Endothelial cell of umbilical vein (primary cell): ENCODE results near the gene NR2F6. TPM values are rescaled to one million over a fixed set of nuclear protein-coding genes. Genes with fewer than 3 reads are reported as not detected.

Source experiments
- BruUV-seq: library from RNA; stranded (reverse); fragments of 400-500 nt; replicated peaks from 2 replicates; lab custom pipeline; 2021; lab: Mats Ljungman, UMichigan
- CTCF ChIA-PET: fragments of 300-600, 350-600 bp; sonication (Branson Sonifier 250); formaldehyde crosslinking; loops from one replicate; lab custom pipeline; 2021; ENCODE audit warnings: antibody characterized with exemption, inconsistent platforms; lab: Charles Lee
- POLR2A ChIA-PET: fragments of 300-600, 350-600 bp; sonication (Branson Sonifier 250); formaldehyde crosslinking; loops from one replicate; lab custom pipeline; 2021; ENCODE audit warnings: antibody characterized with exemption, inconsistent platforms; lab: Charles Lee
- DNase-seq: peaks from one replicate; pipeline ENCODE4 v3.0.0-alpha.2; 2011; ENCODE audit warnings: low read depth, low spot score
- FAIRE-seq: peaks from 2 replicates; lab custom pipeline; 2011; peaks lifted over from hg19 to GRCh38; lab: Jason Lieb, UNC
- H2AFZ ChIP-seq: 2 replicates; pipeline ENCODE4 v1.6.0; 2012; ENCODE audit warnings: low read depth, low read length, control low read depth, inconsistent platforms
- H3K27ac ChIP-seq: 2 replicates; pipeline ENCODE4 v1.5.1; 2011; ENCODE audit warnings: low read depth, mild to moderate bottlenecking, control low read depth, low read length, moderate library complexity; ENCODE audit not compliant: insufficient read depth
- H3K27me3 ChIP-seq, 2 experiments: 2 replicates each; pipeline versions ENCODE4 v1.6.0 to v1.6.1; 2011; ENCODE audit warnings: low read length in 2 of 2, mixed read lengths in 1 of 2; ENCODE audit not compliant: control insufficient read depth in 2 of 2, insufficient read depth in 2 of 2
- H3K36me3 ChIP-seq, 2 experiments: 2 replicates in 1 of 2; 3 replicates in 1 of 2; pipeline ENCODE4 v1.5.1; 2011; ENCODE audit warnings: low read length in 2 of 2, mild to moderate bottlenecking in 1 of 2, moderate library complexity in 1 of 2; ENCODE audit not compliant: control insufficient read depth in 2 of 2, insufficient read depth in 2 of 2; ENCODE audit errors: extremely low read depth in 1 of 2
- H3K4me1 ChIP-seq: 3 replicates; pipeline ENCODE4 v1.5.1; 2011; ENCODE audit warnings: mild to moderate bottlenecking, low read length; ENCODE audit not compliant: control insufficient read depth, insufficient read depth; ENCODE audit errors: extremely low read depth
- H3K4me2 ChIP-seq: 2 replicates; pipeline ENCODE4 v1.6.1; 2011; ENCODE audit warnings: low read length, control low read depth, mixed read lengths; ENCODE audit not compliant: insufficient read depth
- H3K4me3 ChIP-seq, 3 experiments: fragments of 200-600 bp in 1 of 3; sonication (generic), shearing (Covaris generic) in 1 of 3; replicated peaks in 1 of 3; 2 replicates each; pipeline ENCODE4 v1.5.1; 2011 to 2016; ENCODE audit warnings: control low read depth in 3 of 3, low read length in 3 of 3, mild to moderate bottlenecking in 2 of 3, inconsistent platforms in 1 of 3, low read depth in 1 of 3, moderate library complexity in 1 of 3; ENCODE audit not compliant: insufficient read depth in 1 of 3
- H3K79me2 ChIP-seq: 2 replicates; pipeline ENCODE4 v1.6.0; 2012; ENCODE audit warnings: low read length, inconsistent platforms; ENCODE audit not compliant: control insufficient read depth, insufficient read depth
- H3K9ac ChIP-seq: replicated peaks from 2 replicates; pipeline ENCODE3; 2011; ENCODE audit warnings: low read length, control low read depth; ENCODE audit not compliant: insufficient read depth; ENCODE audit errors: extremely low read depth
- H3K9me1 ChIP-seq: replicated peaks from 3 replicates; pipeline ENCODE4 v1.6.0; 2011; ENCODE audit warnings: mild to moderate bottlenecking, low read length; ENCODE audit not compliant: control insufficient read depth, insufficient read depth; ENCODE audit errors: extremely low read depth
- H3K9me3 ChIP-seq: replicated peaks from 2 replicates; pipeline ENCODE4 v1.5.1; 2012; ENCODE audit warnings: low read length, inconsistent platforms; ENCODE audit not compliant: control insufficient read depth, insufficient read depth
- H4K20me1 ChIP-seq: replicated peaks from 2 replicates; pipeline ENCODE3; 2011; ENCODE audit warnings: mild to moderate bottlenecking, low read length; ENCODE audit not compliant: control insufficient read depth, insufficient read depth; ENCODE audit errors: extremely low read depth
- CTCF ChIP-seq, 2 donors: IDR thresholded peaks; 1 replicate in 1 of 2; 2 replicates in 1 of 2; pipeline ENCODE4 v1.5.1; 2011; ENCODE audit warnings: low read length in 2 of 2, mild to moderate bottlenecking in 2 of 2, moderate library complexity in 2 of 2, control low read depth in 1 of 2, inconsistent platforms in 1 of 2, low read depth in 1 of 2; ENCODE audit not compliant: insufficient read depth in 1 of 2; ENCODE audit errors: extremely low read depth in 1 of 2
- EZH2 ChIP-seq: IDR thresholded peaks from 2 replicates; pipeline ENCODE4 v1.6.1; 2012; ENCODE audit warnings: borderline replicate concordance, low read depth, mild to moderate bottlenecking, moderate library complexity, low read length, inconsistent platforms; ENCODE audit not compliant: severe bottlenecking
- FOS ChIP-seq: IDR thresholded peaks from 2 replicates; pipeline ENCODE4 v1.6.1; 2011; ENCODE audit warnings: mild to moderate bottlenecking, low read length, moderate library complexity, borderline replicate concordance; ENCODE audit not compliant: insufficient read depth
- GATA2 ChIP-seq: IDR thresholded peaks from 2 replicates; pipeline ENCODE4 v1.7.0; 2011; ENCODE audit warnings: low read depth, mild to moderate bottlenecking, moderate library complexity, mixed read lengths, low read length; ENCODE audit not compliant: insufficient read length, insufficient read depth
- JUN ChIP-seq: IDR thresholded peaks from 2 replicates; pipeline ENCODE4 v1.6.1; 2011; ENCODE audit warnings: borderline replicate concordance, low read depth; ENCODE audit not compliant: insufficient read length, insufficient read depth
- MAX ChIP-seq: IDR thresholded peaks from 2 replicates; pipeline ENCODE4 v1.6.1; 2011; ENCODE audit not compliant: insufficient read depth, insufficient read length
- MYC ChIP-seq: IDR thresholded peaks from one replicate; pipeline ENCODE4 v1.6.1; 2011; ENCODE audit warnings: mild to moderate bottlenecking, low read depth, low read length
- POLR2A ChIP-seq: IDR thresholded peaks from 2 replicates; pipeline ENCODE4 v1.6.1; 2012; ENCODE audit warnings: low read depth, mild to moderate bottlenecking, control low read depth, low read length
- POLR2AphosphoS5 ChIP-seq: IDR thresholded peaks from 2 replicates; pipeline ENCODE4 v1.6.1; 2012; ENCODE audit warnings: low read depth, mild to moderate bottlenecking, control low read depth, low read length, moderate library complexity; ENCODE audit not compliant: insufficient read depth
- dilution Hi-C: fragments of 300-500 bp; cut with MboI; formaldehyde crosslinking; loops from one replicate; pipeline ENCODE4 v1.15.0; 2019; ENCODE audit warnings: low sequenced_read_pairs; ENCODE audit not compliant: extremely low pct_ligation_motif_present
- intact Hi-C: fragments of 100-400 bp; cut with micrococcal nuclease; formaldehyde crosslinking; loops from one replicate; pipeline ENCODE4 v1.10.0; 2022
- polyA plus RNA-seq, 4 experiments: library from polyadenylated mRNA; depleted of rRNA in 3 of 4; stranded (reverse) in 3 of 4; unstranded in 1 of 4; fragments of >200 nt; gene quantifications; 2 replicates each; pipeline versions ENCODE4 v1.2.1 to v1.2.3, GENCODE V29; 2011 to 2012; ENCODE audit warnings: missing spikeins in 1 of 4
- total RNA-seq: library from RNA; stranded (reverse); gene quantifications from 2 replicates; pipeline ENCODE4 v1.2.3, GENCODE V29; 2021

Gene NR2F6
- total and polyA plus RNA-seq, 2 donors (not counting 3 experiments of a cell fraction or from before 2014, with no cell fraction given): 36.1 to 38.9 TPM

GRCh38 chr19:17240062-17240752, 5.5 kb downstream of the NR2F6 start:
- H3K36me3 ChIP-seq: peaks cover 0 to 4% of the 10 kb centered on the region in 2 experiments
- intact Hi-C loops (no loop called here), dilution Hi-C loops (no loop called here)
- no peak overlapping the region for H3K4me3 ChIP-seq
- POLR2A ChIA-PET: no interaction called here
- H3K4me1 ChIP-seq: peaks cover 12% of the 10 kb centered on the region
- DNase-seq (no peak), FAIRE-seq (no peak)
- H3K27ac ChIP-seq: no peak overlapping the region
- no peak overlapping the region for H3K9ac ChIP-seq
- peaks cover 30% of the 10 kb centered on the region for H3K79me2 ChIP-seq
- CTCF ChIA-PET: interaction anchor here (0.5 to 1.6 kb wide), 2 partner anchors 16 to 53 kb away, joined by 4 to 6 read pairs; no protein-coding TSS in a partner anchor
- H3K9me1 ChIP-seq: no peaks in the 10 kb centered on the region
- no TSS peak for BruUV-seq
- TF ChIP-seq EZH2 (no peak), MAX (no peak), FOS (no peak), CTCF (IDR thresholded peaks at IDR 0.05; ENCODE audit: extremely low read depth in 1 of 2, insufficient read depth in 1 of 2, low read depth in 1 of 2, low read length in 2 of 2) (no peak), POLR2A (no peak), POLR2AphosphoS5 (no peak), JUN (no peak), GATA2 (no peak), MYC (no peak)
- H3K4me2 ChIP-seq: no peak overlapping the region
- no peak overlapping the region for H2AFZ ChIP-seq
- no peaks in the 10 kb centered on the region for H3K27me3 ChIP-seq
- H3K9me3 ChIP-seq: no peaks in the 10 kb centered on the region
- no peaks in the 10 kb centered on the region for H4K20me1 ChIP-seq
